HG03039 (cell line): ENCODE results near the gene FCN2.

Experiments
- ATAC-seq: cut with Tn5 transposase; IDR thresholded peaks from one replicate; pipeline ENCODE4 v1.9.1; 2021; ENCODE audit warnings: mild to moderate bottlenecking, moderate library complexity; ENCODE audit not compliant: unreplicated experiment

The FCN2 gene

DNA sequence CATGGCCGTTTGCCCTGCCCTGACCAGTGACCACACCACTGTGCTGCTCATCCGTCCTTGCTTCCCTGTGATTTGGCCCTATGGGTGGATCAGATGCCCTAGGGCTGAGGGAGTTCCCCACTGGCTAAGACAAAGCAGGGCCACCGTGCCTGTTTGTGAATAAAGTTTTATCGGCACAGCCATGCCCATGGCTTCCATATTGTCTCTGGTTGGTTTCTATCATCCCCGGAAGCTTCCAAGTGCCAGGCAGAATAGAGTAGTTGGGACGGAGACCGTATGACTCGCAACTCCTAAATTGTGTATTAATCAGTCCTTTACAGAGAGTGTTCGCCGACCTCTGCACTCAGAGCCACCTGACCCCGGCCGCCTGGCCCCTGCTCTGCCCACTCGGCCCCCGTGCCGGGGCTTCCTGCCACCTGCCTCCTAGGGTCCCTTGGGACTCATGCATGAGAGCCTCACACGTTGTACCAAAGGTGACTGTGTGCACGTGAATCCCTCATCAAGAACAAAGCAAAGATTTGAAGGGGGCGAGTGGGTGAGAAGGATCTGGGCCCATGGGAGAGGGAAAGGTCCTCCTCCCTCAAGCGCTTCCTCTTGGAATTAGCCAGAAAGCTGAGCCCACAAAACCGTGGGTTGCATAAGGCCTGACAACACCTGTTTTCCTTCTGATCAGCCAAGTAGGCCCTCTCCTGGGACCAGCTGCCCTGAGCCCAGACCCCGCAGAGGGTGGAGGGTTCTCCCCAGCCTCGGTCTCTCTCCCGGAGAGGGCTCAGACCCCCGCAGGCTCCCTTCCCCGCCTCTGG lies 11.7 kb upstream of the FCN2 start:
- ATAC-seq = no peak

DNA sequence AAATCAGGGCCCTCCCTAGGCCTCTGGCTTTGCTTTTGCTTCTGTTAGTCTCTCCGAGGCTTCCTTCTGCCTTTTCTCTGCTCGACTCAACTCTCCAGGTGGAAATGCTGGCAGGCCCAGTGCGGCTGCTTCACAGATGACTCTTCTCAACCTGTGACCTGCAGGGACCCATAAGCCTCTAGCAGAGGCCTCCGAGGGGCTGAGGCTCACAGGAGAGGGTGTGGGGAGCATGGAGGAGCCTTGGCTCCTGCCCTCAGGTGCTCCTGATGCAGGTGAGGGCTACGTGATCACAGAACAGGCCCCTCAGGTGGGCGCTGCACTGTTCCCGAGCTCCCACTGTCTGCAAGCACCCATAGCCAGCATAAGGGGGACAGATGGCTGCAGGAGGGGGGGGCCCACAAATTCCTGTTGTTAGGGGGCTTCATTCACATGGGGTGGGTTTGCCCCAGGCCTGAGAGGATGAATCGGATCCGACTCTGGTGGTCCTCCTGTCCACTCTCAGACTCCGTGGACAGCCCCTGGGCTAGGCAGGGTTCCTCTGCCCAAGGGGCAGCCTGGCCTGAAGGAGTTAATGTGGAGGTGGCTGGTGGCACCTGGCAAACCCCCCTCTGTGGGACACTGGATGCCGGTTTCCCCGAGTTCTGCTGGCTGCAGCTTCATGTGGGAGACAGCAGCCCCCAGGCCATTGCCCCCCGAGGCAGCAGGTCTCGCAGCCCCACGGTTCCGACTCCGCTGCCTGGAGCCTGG lies 10.9 kb upstream of the FCN2 start:
- no peak for ATAC-seq

- ATAC-seq = no peak
Measured at GRCh38 chr9:134870301-134870694, 10.3 kb upstream of the FCN2 start.

DNA sequence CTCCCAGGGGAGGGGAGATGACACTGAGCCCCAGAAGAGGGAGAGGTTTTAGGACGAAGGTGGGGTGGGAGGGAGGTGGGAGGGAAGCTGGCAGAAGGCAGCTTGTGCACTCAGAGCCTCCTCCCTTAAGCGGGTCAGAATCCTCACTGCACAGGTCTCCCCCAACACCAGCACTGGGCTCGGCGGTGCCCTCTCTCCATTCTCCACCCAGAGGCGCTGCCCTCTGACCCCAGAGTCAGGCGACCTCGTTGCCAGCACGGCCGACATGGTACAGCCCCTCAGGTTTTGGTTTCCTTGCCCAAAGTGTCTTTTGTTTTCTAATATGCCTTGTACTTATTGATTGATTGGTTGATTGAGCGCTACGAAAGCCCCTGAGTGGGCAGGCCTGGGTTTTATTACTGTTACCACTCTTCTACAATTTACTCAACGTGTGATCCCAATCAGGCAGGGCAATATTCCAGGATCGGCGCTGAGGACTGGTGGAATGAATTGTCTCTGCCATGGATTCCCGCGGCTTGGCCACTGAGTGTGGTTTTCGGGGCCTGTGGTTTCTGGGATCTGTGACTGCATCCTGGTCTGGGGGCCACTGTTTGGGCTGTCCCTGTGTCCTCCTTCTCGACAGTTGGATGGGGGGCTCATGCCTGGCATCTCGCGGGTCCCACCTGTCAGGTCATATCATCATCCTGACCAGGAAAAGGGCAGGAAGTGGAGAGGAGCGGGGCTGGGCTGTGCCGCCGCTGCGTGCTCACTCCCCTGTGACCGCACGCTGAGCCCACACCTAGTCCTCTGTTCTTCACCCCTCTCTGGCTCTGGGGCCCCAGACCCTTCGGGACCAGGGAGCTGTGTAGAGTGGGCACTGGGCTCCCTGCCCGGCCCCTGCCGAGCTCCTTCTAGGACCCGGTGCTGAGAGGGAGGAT lies 9.6 kb upstream of the FCN2 start:
- ATAC-seq = no peak

- ATAC-seq = no peak
Measured at GRCh38 chr9:134871697-134872340, 8.8 kb upstream of the FCN2 start.

DNA sequence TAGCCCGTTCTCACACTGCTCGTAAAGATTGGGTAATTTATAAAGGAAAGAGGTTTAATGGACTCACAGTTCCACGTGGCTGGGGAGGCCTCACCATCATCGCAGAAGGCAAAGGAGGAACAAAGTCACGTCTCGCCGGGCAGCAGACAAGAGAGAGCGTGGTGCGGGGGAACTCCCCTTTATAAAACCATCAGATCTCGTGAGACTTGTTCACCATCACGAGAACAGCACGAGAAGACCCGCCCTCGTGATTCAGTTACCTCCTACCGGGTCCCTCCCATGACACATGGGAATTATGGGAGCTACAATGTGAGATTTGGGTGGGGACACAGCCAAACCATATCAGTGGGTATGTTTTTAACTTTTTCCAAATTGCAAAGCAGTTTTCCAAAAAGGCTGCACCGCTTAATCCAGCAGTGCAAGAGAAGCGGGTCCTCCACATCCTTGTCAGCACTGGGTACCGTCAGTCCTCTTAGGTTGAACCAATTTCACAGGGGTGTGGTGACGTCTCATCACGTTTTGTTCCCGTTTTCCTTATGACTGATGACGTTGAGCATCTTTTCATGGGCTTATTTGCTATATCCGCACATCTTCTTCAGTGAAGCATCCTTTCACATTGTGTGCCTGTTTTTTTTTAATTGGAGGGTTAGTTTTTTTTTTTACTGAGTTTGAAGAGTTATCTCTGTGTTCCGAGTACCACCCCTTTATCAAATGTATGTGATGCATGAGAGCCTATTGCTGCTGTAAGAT lies 8.0 kb upstream of the FCN2 start:
- no peak for ATAC-seq

GRCh38 chr9:134875371-134875770 lies 5.2 kb upstream of the FCN2 start:
- no peak for ATAC-seq

DNA sequence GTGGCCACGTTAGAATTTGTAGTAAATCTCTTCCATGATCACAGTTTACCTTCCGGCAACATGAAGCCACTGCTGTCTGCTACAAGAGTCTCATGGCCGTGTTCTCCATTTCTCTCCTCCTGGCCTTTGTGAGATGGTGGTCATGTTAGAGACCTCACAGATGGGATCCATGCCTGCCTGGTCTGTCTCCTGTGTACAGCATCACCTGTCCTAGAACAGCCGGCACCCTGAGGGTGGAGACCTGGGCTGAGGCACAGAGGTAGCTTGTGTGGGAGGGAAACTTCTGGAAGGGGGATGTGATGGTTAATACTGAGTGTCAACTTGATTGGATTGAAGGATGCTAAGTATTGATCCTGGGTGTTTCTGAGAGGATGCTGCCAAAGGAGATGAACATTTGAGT lies 3.1 kb upstream of the FCN2 start:
- no peak for ATAC-seq

DNA sequence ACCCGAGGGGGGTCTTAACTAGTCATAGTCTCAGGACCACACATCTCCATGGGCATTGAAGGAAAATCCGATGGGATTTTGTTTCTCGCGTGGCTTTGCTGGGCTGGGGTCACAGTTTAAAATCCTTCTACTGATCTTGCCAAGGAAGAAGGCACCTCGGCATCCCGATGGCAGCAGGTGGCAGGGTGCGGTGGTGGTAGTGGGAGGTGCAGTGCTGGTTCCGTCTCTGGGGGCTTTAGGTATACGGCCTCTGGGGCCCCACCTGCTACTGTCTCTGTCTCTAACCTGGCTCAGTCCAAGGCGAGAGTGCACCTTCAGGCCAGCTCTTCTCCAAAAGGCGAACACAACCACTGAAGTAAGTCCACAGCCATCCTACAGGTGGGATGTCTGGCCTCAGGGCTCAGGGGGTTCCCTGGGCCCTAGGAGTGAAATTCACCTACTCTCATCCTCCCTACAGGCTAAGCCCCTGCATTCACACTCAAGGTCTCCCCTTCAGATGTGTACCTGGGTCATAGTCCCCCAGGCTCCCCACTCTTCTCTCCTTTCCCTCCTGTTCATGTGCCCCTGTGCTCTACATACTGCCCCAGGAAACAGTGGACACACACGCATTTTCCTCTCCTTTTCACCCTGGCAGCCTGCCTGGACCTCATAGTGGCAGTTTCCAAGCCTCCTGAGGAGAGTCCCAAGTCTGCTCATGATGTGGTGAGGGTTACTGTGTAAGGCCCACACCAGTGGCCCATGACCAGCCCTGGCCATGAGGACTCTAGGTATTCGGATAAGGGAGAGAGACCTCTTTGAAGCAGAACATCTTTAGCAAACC lies 736 bp upstream of the FCN2 start:
- ATAC-seq = no peak

GRCh38 chr9:134881313-134881670 lies 682 bp downstream of the FCN2 start:
- no peak for ATAC-seq

DNA sequence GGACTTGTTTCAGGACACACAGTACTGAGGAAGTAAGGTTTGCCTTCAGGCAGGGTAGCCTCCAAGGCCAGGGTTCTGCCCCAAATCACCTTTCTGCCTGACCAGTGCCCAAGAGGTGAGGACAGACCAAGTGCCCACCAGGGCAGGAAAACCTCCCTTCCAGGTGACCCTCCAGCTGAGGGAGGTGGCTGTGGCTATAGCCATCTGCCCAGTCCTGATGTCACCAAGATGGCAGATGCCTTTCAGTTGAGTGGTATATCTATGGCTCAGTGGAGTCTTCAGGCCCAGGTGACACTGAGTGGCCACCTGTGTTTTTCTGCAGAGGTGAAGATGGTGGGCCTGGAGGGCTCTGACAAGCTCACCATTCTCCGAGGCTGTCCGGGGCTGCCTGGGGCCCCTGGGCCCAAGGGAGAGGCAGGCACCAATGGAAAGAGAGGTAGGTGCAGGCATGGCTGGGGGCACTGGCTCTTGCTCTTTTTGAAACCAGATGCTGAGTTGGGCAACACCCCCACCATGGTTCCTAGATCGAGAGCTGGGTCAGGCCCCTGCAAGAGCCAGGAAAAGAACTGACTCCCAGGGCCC lies 1.7 kb downstream of the FCN2 start:
- ATAC-seq = no peak

DNA sequence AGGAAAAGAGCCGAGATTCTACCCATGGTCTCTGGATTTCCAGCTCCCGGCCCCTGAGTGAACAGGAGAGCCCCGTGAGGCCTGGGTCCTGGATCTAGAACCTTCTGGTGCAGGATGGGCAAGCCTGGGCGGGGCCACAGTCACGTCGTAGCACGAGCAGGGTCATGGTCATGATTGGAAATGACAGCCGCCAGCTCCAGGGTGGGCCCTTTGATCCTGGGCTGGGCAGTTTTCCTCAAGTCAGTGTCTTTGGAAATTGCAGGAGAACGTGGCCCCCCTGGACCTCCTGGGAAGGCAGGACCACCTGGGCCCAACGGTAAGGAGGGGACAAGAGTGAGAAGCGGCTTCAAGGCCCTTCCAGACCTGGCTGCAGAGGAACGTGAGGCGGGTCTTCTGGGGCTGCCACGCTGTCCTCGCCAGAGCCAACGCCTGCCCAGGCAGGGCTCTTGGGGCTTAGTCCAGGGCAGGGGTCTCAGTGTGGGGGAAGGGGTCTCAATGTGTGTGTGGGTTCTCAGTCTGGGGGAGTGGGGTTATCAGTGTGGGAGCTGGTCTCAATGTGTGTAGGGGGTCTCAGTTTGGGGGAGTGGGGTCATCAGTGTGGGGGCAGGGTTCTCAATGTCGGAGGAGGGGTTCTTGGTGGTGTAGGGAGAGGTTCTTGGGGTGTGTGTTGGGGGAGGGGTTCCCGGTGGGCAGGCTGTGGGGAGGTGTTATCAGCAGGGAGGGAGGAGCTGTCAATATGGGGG lies 2.6 kb downstream of the FCN2 start:
- no peak for ATAC-seq

DNA sequence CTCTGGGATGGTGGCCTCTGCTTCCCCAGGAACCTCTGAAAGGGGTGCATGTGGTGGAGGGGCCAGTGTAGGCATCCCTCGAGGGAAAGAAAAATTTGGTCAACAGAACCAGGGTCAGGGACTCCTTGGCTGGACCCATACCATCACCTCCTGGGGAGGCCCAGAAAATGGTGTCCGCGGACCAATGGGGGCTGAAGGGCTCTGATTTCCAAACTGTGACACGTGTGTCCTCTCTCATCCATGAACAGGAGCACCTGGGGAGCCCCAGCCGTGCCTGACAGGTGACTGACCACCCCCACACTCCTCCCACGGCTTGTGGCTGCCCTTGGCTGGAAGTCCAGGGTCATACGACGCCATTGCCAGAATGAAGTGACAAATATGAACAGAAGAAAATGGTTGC lies 3.9 kb downstream of the FCN2 start:
- no peak for ATAC-seq

DNA sequence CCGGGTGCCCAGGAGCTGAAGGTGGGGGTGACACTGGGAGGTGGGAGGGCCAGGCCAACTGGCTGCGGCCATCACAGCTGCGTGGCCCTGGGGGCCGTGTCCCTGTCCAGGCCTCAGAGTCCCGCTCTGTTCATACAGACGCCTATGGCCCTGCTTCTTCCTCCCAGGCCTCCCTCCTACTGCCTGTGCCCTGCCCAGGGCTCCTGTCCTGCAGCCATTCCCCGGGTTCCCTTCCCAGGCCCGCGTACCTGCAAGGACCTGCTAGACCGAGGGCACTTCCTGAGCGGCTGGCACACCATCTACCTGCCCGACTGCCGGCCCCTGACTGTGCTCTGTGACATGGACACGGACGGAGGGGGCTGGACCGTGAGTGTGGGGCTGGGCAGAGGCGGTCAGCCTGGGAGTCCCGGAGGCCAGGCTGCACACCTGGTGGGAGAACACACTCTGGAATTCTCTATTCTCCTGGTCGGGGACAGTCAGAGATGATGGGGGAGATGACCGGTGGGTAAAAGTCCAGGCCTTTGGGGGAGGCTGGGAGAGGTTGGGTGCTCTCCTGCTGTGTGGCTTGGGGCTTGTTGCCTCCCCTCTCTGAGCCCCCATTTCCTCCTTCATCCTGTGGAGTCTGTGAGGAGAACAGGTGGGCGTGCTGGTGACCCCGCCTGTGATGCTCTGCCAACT lies 4.5 kb downstream of the FCN2 start:
- ATAC-seq = no peak

GRCh38 chr9:134885679-134886412 lies 5.2 kb downstream of the FCN2 start:
- no peak for ATAC-seq

GRCh38 chr9:134886413-134886913 lies 5.9 kb downstream of the FCN2 start:
- ATAC-seq = no peak

DNA sequence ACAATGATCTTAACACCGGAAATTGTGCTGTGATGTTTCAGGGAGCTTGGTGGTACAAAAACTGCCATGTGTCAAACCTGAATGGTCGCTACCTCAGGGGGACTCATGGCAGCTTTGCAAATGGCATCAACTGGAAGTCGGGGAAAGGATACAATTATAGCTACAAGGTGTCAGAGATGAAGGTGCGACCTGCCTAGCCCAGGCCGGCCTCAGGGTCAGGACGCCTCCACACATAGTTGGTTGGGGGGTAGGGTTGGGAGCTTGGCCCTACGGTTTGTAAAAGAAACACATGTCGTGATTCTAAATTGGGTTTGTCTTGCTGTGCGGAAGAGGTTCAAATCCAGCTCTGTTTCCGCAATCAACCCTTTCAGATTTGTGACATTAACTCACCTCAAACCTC lies 6.6 kb downstream of the FCN2 start:
- no peak for ATAC-seq
